K562 (cell line): ENCODE data around the gene NTN1. TPM values are rescaled to one million over a fixed set of nuclear protein-coding genes. Genes with fewer than 3 reads are reported as not detected.

Experiments used
- ATAC-seq: fragments of 200-7000 bp; cut with Tn5 transposase; 3 replicates; pipeline ENCODE4 v1.9.1; 2020; ENCODE audit warnings: moderate library complexity
- BruUV-seq: library from RNA; stranded (reverse); fragments of 400-500 nt; replicated peaks from 2 replicates; lab custom pipeline; 2021; lab: Mats Ljungman, UMichigan
- CTCF ChIA-PET: fragments of 300-600 bp; formaldehyde crosslinking; extraction: SDS; loops from one replicate; lab custom pipeline; 2021; ENCODE audit warnings: low intra/inter-chr PET ratio; lab: Yijun Ruan, JAX
- POLR2A ChIA-PET: fragments of 300-600, 350-650 bp; sonication (Branson Sonifier 250); formaldehyde crosslinking; extraction: SDS; loops from one replicate; lab custom pipeline; 2021; ENCODE audit warnings: antibody characterized with exemption, inconsistent platforms; lab: Yijun Ruan, JAX
- DNase-seq, 4 experiments: peaks; one replicate each; pipeline versions ENCODE4 v3.0.0 to v3.0.0-alpha.2; 2011 to 2018; ENCODE audit warnings: low spot score in 3 of 4, mixed read lengths in 3 of 4; ENCODE audit errors: extremely low read depth in 1 of 4
- FAIRE-seq: peaks from 2 replicates; lab custom pipeline; 2011; peaks lifted over from hg19 to GRCh38; lab: Jason Lieb, UNC
- H2AFZ ChIP-seq: 2 replicates; pipeline ENCODE4 v1.6.0; 2011; ENCODE audit warnings: low read depth, low read length, control low read depth, inconsistent platforms
- H3K27ac ChIP-seq: fragments of 200-600 bp; 3 replicates; pipeline ENCODE4 v1.8.0; 2011; ENCODE audit warnings: low read depth, mild to moderate bottlenecking, control low read depth, inconsistent platforms, low read length, moderate library complexity, mixed read lengths; ENCODE audit errors: extremely low read depth
- H3K27me3 ChIP-seq, 2 experiments: fragments of 300-600 bp in 1 of 2; 2 replicates in 1 of 2; 3 replicates in 1 of 2; pipeline versions ENCODE4 v1.6.0 to v1.8.0; 2011; ENCODE audit warnings: inconsistent platforms in 2 of 2, low read length in 2 of 2, mild to moderate bottlenecking in 1 of 2, mixed read lengths in 1 of 2, moderate library complexity in 1 of 2; ENCODE audit not compliant: control insufficient read depth in 2 of 2, insufficient read depth in 2 of 2
- H3K36me3 ChIP-seq: fragments of 300-600 bp; 3 replicates; pipeline ENCODE4 v1.8.0; 2011; ENCODE audit warnings: mild to moderate bottlenecking, low read length, inconsistent platforms; ENCODE audit not compliant: control insufficient read depth, insufficient read depth
- H3K4me1 ChIP-seq, 2 experiments: fragments of 200-600 bp in 1 of 2; replicated peaks in 1 of 2; 2 replicates in 1 of 2; 3 replicates in 1 of 2; pipeline versions ENCODE4 v1.5.1 to v1.8.0; 2011; ENCODE audit warnings: inconsistent platforms in 2 of 2, low read length in 2 of 2, mild to moderate bottlenecking in 1 of 2, mixed read lengths in 1 of 2, moderate library complexity in 1 of 2; ENCODE audit not compliant: control insufficient read depth in 2 of 2, insufficient read depth in 2 of 2
- H3K4me2 ChIP-seq: 2 replicates; pipeline ENCODE4 v1.6.1; 2011; ENCODE audit warnings: low read length, control low read depth, inconsistent platforms, mixed read lengths; ENCODE audit not compliant: insufficient read depth
- H3K4me3 ChIP-seq: fragments of 200-600 bp; sonication (generic), shearing (Covaris generic); 2 replicates; pipeline ENCODE4 v1.5.1; 2016; ENCODE audit warnings: control low read depth, inconsistent platforms
- H3K79me2 ChIP-seq: fragments of 200-600 bp; 3 replicates; pipeline ENCODE4 v1.8.0; 2011; ENCODE audit warnings: low read length, inconsistent platforms; ENCODE audit not compliant: control insufficient read depth, insufficient read depth
- H3K9ac ChIP-seq, 2 experiments: 2 replicates each; pipeline versions ENCODE4 v1.6.0 to v1.6.1; 2011; ENCODE audit warnings: low read depth in 2 of 2, low read length in 2 of 2, control low read depth in 1 of 2, inconsistent platforms in 1 of 2, mild to moderate bottlenecking in 1 of 2, mixed read lengths in 1 of 2; ENCODE audit not compliant: insufficient read depth in 1 of 2
- H3K9me1 ChIP-seq: one replicate; pipeline ENCODE4 v1.6.0; 2011; ENCODE audit warnings: inconsistent platforms, mild to moderate bottlenecking, low read length, moderate library complexity; ENCODE audit not compliant: control insufficient read depth, insufficient read depth
- H3K9me3 ChIP-seq: replicated peaks from 2 replicates; pipeline ENCODE4 v1.5.1; 2011; ENCODE audit warnings: low read depth, low read length, inconsistent platforms; ENCODE audit not compliant: control insufficient read depth, insufficient read depth
- H4K20me1 ChIP-seq: replicated peaks from 2 replicates; pipeline ENCODE4 v1.6.1; 2011; ENCODE audit warnings: low read length, inconsistent platforms, mixed read lengths; ENCODE audit not compliant: control insufficient read depth, insufficient read depth
- CAMTA2 ChIP-seq: fragments of 250-450 bp; sonication (Bioruptor Pico); conservative IDR thresholded peaks from 2 replicates; pipeline ENCODE4 v1.5.1; 2022
- E2F3 ChIP-seq: fragments of 250-450 bp; sonication (Bioruptor Pico); IDR thresholded peaks from 2 replicates; pipeline ENCODE4 v1.4.0; 2020; ENCODE audit warnings: mild to moderate bottlenecking
- GTF2F1 ChIP-seq: IDR thresholded peaks from 2 replicates; pipeline ENCODE4 v1.6.1; 2011; ENCODE audit warnings: low read depth, low read length, improper control_type of control experiment
- KHSRP ChIP-seq: fragments of 450-650 bp; IDR thresholded peaks from 2 replicates; pipeline ENCODE4 v1.6.1; 2017
- MYBL2 ChIP-seq, 2 experiments: fragments of 450-650 bp in 1 of 2; sonication (generic) in 1 of 2; formaldehyde crosslinking in 1 of 2; IDR thresholded peaks; 2 replicates each; pipeline versions ENCODE4 v1.6.1 to v1.8.1; 2017 to 2022; ENCODE audit warnings: borderline replicate concordance in 1 of 2, inconsistent platforms in 1 of 2, low read depth in 1 of 2, mild to moderate bottlenecking in 1 of 2, missing genetic modification reagents in 1 of 2, moderate library complexity in 1 of 2
- NFE2L1 ChIP-seq: fragments of 450-650 bp; IDR thresholded peaks from 2 replicates; pipeline ENCODE4 v1.6.1; 2016; ENCODE audit warnings: missing genetic modification characterization, low read depth, mild to moderate bottlenecking, missing compliant biosample characterization, moderate library complexity, borderline replicate concordance
- PCBP2 ChIP-seq: fragments of 200-400 bp; formaldehyde crosslinking; IDR thresholded peaks from 2 replicates; pipeline ENCODE4 v1.6.1; 2018; ENCODE audit warnings: low read length, low read depth, mild to moderate bottlenecking, moderate library complexity; ENCODE audit not compliant: poor library complexity, severe bottlenecking
- RBM25 ChIP-seq: fragments of 200-400 bp; formaldehyde crosslinking; IDR thresholded peaks from 2 replicates; pipeline ENCODE4 v1.6.1; 2018; ENCODE audit warnings: low read length, low read depth, moderate library complexity; ENCODE audit not compliant: severe bottlenecking
- RNF2 ChIP-seq: sonication (generic); IDR thresholded peaks from 2 replicates; pipeline ENCODE4 v1.6.1; 2016
- SMARCA5 ChIP-seq: fragments of 450-650 bp; IDR thresholded peaks from 2 replicates; pipeline ENCODE4 v1.6.1; 2016
- STAG1 ChIP-seq: sonication (generic); formaldehyde crosslinking; IDR thresholded peaks from 2 replicates; pipeline ENCODE4 v1.5.0; 2020; ENCODE audit warnings: missing genetic modification reagents, borderline replicate concordance
- YBX1 ChIP-seq: fragments of 450-650 bp; IDR thresholded peaks from 2 replicates; pipeline ENCODE4 v1.7.1; 2016; ENCODE audit warnings: mild to moderate bottlenecking
- ZNF3 ChIP-seq: fragments of 250-450 bp; sonication (Bioruptor Pico); IDR thresholded peaks from 2 replicates; pipeline ENCODE4 v1.5.0; 2021; ENCODE audit warnings: mild to moderate bottlenecking, moderate library complexity
- WGBS: fragments of 100-300 bp; shearing (Covaris generic); methylation state at CpG from one replicate; pipeline ENCODE4 v1.1.6; 2016; ENCODE audit warnings: low coverage, mixed read lengths; ENCODE audit not compliant: insufficient coverage; ENCODE audit errors: missing lambda C conversion rate; 5-methylcytosine and 5-hydroxymethylcytosine counted together
- in situ Hi-C: fragments of 300-500 bp; cut with MboI; formaldehyde crosslinking; loops from 4 replicates; pipeline ENCODE4 v1.15.0; 2018; ENCODE audit warnings: inconsistent platforms, mixed read lengths
- intact Hi-C: fragments of 100-400 bp; cut with micrococcal nuclease; formaldehyde crosslinking; loops from 2 replicates; pipeline ENCODE4 v1.14.2; 2022
- polyA plus RNA-seq, 8 experiments: library from polyadenylated mRNA; depleted of rRNA in 4 of 8; stranded (reverse) in 5 of 8; unstranded in 3 of 8; fragments of >200 nt; fragmentation: Nextera tagmentation in 2 of 8; fragmentation: Illumina TruSeq in 1 of 8; extraction: Ambion mirVana in 2 of 8; extraction: Trizol in 1 of 8; gene quantifications; 2 replicates each; pipeline versions ENCODE4 v1.2.1 to v1.2.3, GENCODE V29; 2011 to 2014; ENCODE audit warnings: inconsistent platforms in 1 of 8, missing spikeins in 1 of 8
- total RNA-seq, 7 experiments: library from RNA; depleted of rRNA in 6 of 7; stranded (reverse); fragments of >200 nt in 6 of 7; fragmentation: Illumina TruSeq in 2 of 7; extraction: Trizol in 2 of 7; gene quantifications; 2 replicates each; pipeline versions ENCODE4 v1.2.1 to v1.2.3, GENCODE V29; 2011 to 2021; ENCODE audit warnings: low replicate concordance in 1 of 7
- TF ChIP-seq, protein P1 (sequence below): fragments of 450-650 bp; formaldehyde crosslinking; IDR thresholded peaks from 2 replicates; pipeline ENCODE4 v1.4.0; 2020; ENCODE audit warnings: mild to moderate bottlenecking, moderate library complexity
- TF ChIP-seq, protein P2 (sequence below): sonication (generic); formaldehyde crosslinking; IDR thresholded peaks from 2 replicates; pipeline ENCODE4 v1.8.1; 2023; ENCODE audit warnings: mild to moderate bottlenecking, missing genetic modification reagents
- TF ChIP-seq, protein P3 (sequence below), 2 experiments: fragments of 450-650 bp in 1 of 2; sonication (generic) in 1 of 2; formaldehyde crosslinking; conservative IDR thresholded peaks; 2 replicates each; pipeline versions ENCODE4 v1.4.0 to v1.8.1; 2020 to 2022; ENCODE audit warnings: mild to moderate bottlenecking in 1 of 2, missing genetic modification reagents in 1 of 2
- TF ChIP-seq, protein P4 (sequence below): sonication (generic); formaldehyde crosslinking; IDR thresholded peaks from 2 replicates; pipeline ENCODE4 v1.8.0; 2022; ENCODE audit warnings: mild to moderate bottlenecking, low read depth, missing genetic modification reagents

The NTN1 gene
- total and polyA plus RNA-seq, 9 of the 15 experiments (the other 6 are each of a cell fraction or from before 2014, with no cell fraction given): 0.02 TPM; not detected in 8

DNA sequence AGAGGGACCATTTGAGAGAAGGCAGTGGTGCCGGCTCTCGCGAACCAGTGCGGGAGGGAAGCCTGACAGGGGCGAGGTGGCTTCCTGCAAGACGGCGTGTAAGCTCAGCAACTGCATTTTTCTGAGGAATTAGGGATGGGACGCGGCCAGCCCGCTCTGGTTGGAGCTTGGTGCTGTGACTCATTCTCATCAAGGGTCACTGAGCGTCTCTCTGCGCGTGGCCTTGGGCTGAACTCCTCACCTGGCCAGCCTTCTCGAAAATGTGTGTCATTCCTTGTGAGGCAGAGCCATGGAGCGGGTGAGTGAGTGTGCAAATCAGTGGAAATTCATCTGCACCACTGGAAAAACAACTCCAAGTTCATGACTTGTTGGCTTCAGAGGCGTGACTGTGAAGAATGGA, 52.8 kb downstream of the NTN1 start (continued):
- TF ChIP-seq, protein P1, sequence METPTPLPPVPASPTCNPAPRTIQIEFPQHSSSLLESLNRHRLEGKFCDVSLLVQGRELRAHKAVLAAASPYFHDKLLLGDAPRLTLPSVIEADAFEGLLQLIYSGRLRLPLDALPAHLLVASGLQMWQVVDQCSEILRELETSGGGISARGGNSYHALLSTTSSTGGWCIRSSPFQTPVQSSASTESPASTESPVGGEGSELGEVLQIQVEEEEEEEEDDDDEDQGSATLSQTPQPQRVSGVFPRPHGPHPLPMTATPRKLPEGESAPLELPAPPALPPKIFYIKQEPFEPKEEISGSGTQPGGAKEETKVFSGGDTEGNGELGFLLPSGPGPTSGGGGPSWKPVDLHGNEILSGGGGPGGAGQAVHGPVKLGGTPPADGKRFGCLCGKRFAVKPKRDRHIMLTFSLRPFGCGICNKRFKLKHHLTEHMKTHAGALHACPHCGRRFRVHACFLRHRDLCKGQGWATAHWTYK (CRISPR knock-in tag): no peak
- TF ChIP-seq, protein P2, sequence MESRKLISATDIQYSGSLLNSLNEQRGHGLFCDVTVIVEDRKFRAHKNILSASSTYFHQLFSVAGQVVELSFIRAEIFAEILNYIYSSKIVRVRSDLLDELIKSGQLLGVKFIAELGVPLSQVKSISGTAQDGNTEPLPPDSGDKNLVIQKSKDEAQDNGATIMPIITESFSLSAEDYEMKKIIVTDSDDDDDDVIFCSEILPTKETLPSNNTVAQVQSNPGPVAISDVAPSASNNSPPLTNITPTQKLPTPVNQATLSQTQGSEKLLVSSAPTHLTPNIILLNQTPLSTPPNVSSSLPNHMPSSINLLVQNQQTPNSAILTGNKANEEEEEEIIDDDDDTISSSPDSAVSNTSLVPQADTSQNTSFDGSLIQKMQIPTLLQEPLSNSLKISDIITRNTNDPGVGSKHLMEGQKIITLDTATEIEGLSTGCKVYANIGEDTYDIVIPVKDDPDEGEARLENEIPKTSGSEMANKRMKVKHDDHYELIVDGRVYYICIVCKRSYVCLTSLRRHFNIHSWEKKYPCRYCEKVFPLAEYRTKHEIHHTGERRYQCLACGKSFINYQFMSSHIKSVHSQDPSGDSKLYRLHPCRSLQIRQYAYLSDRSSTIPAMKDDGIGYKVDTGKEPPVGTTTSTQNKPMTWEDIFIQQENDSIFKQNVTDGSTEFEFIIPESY: no peak
- no peak for TF ChIP-seq E2F3

DNA sequence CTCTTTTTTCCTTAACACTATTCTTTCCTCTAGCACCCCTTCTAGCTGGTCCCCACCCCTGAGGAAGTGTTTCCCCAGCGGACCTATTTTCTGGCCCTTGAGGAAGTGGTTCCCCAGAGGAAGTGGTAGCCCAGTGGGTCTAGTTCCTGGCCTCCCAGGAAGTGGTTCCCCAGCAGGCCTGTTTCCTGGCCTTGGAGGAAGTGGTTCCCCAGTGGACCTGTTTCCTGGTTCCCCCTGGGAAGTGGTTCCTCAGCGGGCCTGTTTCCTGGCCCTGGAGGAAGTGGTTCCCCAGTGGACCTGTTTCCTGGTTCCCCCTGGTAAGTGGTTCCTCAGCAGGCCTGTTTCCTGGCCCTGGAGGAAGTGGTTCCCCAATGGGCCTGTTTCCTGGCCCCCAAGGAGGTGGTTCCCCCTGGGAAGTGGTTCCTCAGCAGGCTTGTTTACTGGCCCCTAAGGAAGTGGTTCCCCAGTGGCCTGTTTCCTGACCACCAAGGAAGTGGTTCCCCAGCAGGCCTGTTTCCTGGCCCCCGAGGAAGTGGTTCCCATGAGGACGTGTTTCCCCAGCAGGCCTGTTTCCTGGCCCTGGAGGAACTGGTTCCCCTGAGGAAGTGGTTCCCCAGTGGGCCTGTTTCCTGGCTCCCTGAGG, 58.3 kb downstream of the NTN1 start:
- no peak overlapping the region for H3K9ac ChIP-seq
- peaks cover 0 to 5% of the 10 kb centered on the region in 2 experiments; a peak in 1 of 5 replicates for H3K27me3 ChIP-seq
- no peaks in the 10 kb centered on the region for H3K9me3 ChIP-seq
- no peak overlapping the region for H3K4me3 ChIP-seq
- no TSS peak for BruUV-seq
- intact Hi-C loops (no loop called here), in situ Hi-C loops (no loop called here)
- H3K4me2 ChIP-seq: no peak overlapping the region
- TF ChIP-seq PCBP2: no peak
- TF ChIP-seq RBM25: no peak
- TF ChIP-seq NFE2L1: no peak
- TF ChIP-seq YBX1: no peak
- no peak for TF ChIP-seq KHSRP
- no peak for TF ChIP-seq SMARCA5
- TF ChIP-seq MYBL2 (IDR thresholded peaks at IDR 0.05; ENCODE audit: low read depth): no peak
- TF ChIP-seq MYBL2 (CRISPR knock-in tag; IDR thresholded peaks at IDR 0.05; ENCODE audit: borderline replicate concordance): no peak
- TF ChIP-seq ZNF3 (CRISPR knock-in tag): no peak
- TF ChIP-seq STAG1 (CRISPR knock-in tag): no peak
- no peak for TF ChIP-seq GTF2F1
- TF ChIP-seq RNF2: no peak
- TF ChIP-seq, protein P3, sequence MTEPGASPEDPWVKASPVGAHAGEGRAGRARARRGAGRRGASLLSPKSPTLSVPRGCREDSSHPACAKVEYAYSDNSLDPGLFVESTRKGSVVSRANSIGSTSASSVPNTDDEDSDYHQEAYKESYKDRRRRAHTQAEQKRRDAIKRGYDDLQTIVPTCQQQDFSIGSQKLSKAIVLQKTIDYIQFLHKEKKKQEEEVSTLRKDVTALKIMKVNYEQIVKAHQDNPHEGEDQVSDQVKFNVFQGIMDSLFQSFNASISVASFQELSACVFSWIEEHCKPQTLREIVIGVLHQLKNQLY (CRISPR knock-in tag; conservative IDR thresholded peaks at IDR 0.05): no peak
- TF ChIP-seq, protein P4, sequence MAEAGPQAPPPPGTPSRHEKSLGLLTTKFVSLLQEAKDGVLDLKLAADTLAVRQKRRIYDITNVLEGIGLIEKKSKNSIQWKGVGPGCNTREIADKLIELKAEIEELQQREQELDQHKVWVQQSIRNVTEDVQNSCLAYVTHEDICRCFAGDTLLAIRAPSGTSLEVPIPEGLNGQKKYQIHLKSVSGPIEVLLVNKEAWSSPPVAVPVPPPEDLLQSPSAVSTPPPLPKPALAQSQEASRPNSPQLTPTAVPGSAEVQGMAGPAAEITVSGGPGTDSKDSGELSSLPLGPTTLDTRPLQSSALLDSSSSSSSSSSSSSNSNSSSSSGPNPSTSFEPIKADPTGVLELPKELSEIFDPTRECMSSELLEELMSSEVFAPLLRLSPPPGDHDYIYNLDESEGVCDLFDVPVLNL (CRISPR knock-in tag): no peak
- TF ChIP-seq CAMTA2 (CRISPR knock-in tag): no peak
- H3K4me1 ChIP-seq: no peaks in the 10 kb centered on the region
- no peaks in the 10 kb centered on the region for H3K9me1 ChIP-seq
- CTCF ChIA-PET: interaction anchor here (0.7 kb wide), 1 partner anchor 122 kb away, joined by 3 read pairs; no protein-coding TSS in a partner anchor
- POLR2A ChIA-PET: no interaction called here
- no peaks in the 10 kb centered on the region for H3K79me2 ChIP-seq
- FAIRE-seq (no peak), ATAC-seq (no peak), DNase-seq (no peak)
- H3K36me3 ChIP-seq: no peaks in the 10 kb centered on the region
- no peaks in the 10 kb centered on the region for H4K20me1 ChIP-seq
- no peak overlapping the region for H3K27ac ChIP-seq
- H2AFZ ChIP-seq: no peak overlapping the region
- 0% methylated on average over 3 of the region's 4 CpGs for WGBS
